Panc1 (cell line): Measurements from ENCODE around the gene PGBD5.

Experiments used
- POLR2AphosphoS5 ChIP-seq: IDR thresholded peaks from 2 replicates; pipeline ENCODE4 v1.6.1; 2012; ENCODE audit warnings: mild to moderate bottlenecking, low read depth, low read length, moderate library complexity
- REST ChIP-seq, 2 experiments: IDR thresholded peaks; 2 replicates each; pipeline ENCODE4 v1.6.1; 2011 to 2012; ENCODE audit warnings: low read depth in 2 of 2, control low read depth in 1 of 2, low read length in 1 of 2, mild to moderate bottlenecking in 1 of 2, moderate library complexity in 1 of 2; ENCODE audit not compliant: insufficient read depth in 1 of 2
- SIN3A ChIP-seq: IDR thresholded peaks from 2 replicates; pipeline ENCODE4 v1.6.1; 2012; ENCODE audit warnings: low read depth, mild to moderate bottlenecking, low read length, moderate library complexity, borderline replicate concordance; ENCODE audit not compliant: insufficient read depth
- TF ChIP-seq, protein P1 (sequence below): fragments of 450-650 bp; IDR thresholded peaks from 2 replicates; pipeline ENCODE4 v1.5.1; 2017; ENCODE audit warnings: mild to moderate bottlenecking

GRCh38 chr1:230295367-230295766 lies 130.8 kb downstream of the PGBD5 start:
- no peak for TF ChIP-seq POLR2AphosphoS5
- TF ChIP-seq, protein P1, sequence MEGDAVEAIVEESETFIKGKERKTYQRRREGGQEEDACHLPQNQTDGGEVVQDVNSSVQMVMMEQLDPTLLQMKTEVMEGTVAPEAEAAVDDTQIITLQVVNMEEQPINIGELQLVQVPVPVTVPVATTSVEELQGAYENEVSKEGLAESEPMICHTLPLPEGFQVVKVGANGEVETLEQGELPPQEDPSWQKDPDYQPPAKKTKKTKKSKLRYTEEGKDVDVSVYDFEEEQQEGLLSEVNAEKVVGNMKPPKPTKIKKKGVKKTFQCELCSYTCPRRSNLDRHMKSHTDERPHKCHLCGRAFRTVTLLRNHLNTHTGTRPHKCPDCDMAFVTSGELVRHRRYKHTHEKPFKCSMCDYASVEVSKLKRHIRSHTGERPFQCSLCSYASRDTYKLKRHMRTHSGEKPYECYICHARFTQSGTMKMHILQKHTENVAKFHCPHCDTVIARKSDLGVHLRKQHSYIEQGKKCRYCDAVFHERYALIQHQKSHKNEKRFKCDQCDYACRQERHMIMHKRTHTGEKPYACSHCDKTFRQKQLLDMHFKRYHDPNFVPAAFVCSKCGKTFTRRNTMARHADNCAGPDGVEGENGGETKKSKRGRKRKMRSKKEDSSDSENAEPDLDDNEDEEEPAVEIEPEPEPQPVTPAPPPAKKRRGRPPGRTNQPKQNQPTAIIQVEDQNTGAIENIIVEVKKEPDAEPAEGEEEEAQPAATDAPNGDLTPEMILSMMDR: no peak
- TF ChIP-seq SIN3A: no peak
- TF ChIP-seq REST (IDR thresholded peaks at IDR 0.05; ENCODE audit: insufficient read depth in 1 of 2, low read depth in 2 of 2, low read length in 1 of 2): no peak
